ENCODE results near the gene TNFRSF13B. TPM values are rescaled to one million over a fixed set of nuclear protein-coding genes. Genes with fewer than 3 reads are reported as not detected.
"Not testable (repeated sequence)": the region's sequence is repeated elsewhere in the genome, so short reads cannot be mapped to it uniquely, and the experiment has no call there.

The TNFRSF13B gene
- total RNA-seq, 2 experiments from 2014 or later, result not detected

GRCh38 chr17:16969931-16970906 is 1.7 kb downstream of the TNFRSF13B start:
- Mint-ChIP-seq H3K27me3 (no peaks in the 10 kb centered on the region), H3K4me1 (no peaks in the 10 kb centered on the region), H3K36me3 (ENCODE audit: low read depth) (no peaks in the 10 kb centered on the region), H3K4me3 (no peak overlapping the region), H3K9me3 (ENCODE audit: low read depth) (no peaks in the 10 kb centered on the region), H3K27ac (no peak overlapping the region)
- no peak for ATAC-seq
- ChIA-PET CTCF (interaction anchor here (1.6 kb wide), 1 partner anchor 12 kb away, joined by 3 read pairs; no protein-coding TSS in a partner anchor), POLR2A (no interaction called here)
- DNase-seq, result no peak
- intact Hi-C loops (cut with DNase I, micrococcal nuclease), result no loop called here

- H3K9me3 Mint-ChIP-seq (ENCODE audit: low read depth), result no peaks in the 10 kb centered on the region
- CTCF ChIA-PET, result interaction anchor here (1.1 to 1.6 kb wide), 2 partner anchors 11 to 23 kb away, joined by 3 to 5 read pairs; no protein-coding TSS in a partner anchor
Measured at GRCh38 chr17:16968786-16969185, 3.1 kb downstream of the TNFRSF13B start.

GRCh38 chr17:16962804-16963203 is 9.1 kb downstream of the TNFRSF13B start:
- CTCF ChIA-PET, result no interaction called here
- H3K27me3 Mint-ChIP-seq, result peaks cover 3% of the 10 kb centered on the region
- POLR2A ChIA-PET, result no interaction called here
- no peaks in the 10 kb centered on the region for H3K36me3 Mint-ChIP-seq (ENCODE audit: low read depth)
- H3K9me3 Mint-ChIP-seq (ENCODE audit: low read depth), result no peaks in the 10 kb centered on the region
- intact Hi-C loops (cut with DNase I, micrococcal nuclease), result no loop called here
- DNase-seq (no peak), ATAC-seq (no peak)
- no peak overlapping the region for H3K27ac Mint-ChIP-seq
- H3K4me3 Mint-ChIP-seq, result no peak overlapping the region
- H3K4me1 Mint-ChIP-seq, result no peaks in the 10 kb centered on the region

More at GRCh38 chr17:16968786-16969185, 3.1 kb downstream of the TNFRSF13B start:
- POLR2A ChIA-PET, result no interaction called here
- Mint-ChIP-seq H3K27ac (no peak overlapping the region), H3K27me3 (no peaks in the 10 kb centered on the region), H3K4me3 (no peak overlapping the region), H3K4me1 (no peaks in the 10 kb centered on the region), H3K36me3 (ENCODE audit: low read depth) (no peaks in the 10 kb centered on the region)
- DNase-seq (no peak), ATAC-seq (no peak)
- intact Hi-C loops (cut with DNase I, micrococcal nuclease), result no loop called here

- Mint-ChIP-seq H3K27ac (no peak overlapping the region), H3K36me3 (ENCODE audit: low read depth) (no peaks in the 10 kb centered on the region), H3K4me3 (no peak overlapping the region), H3K27me3 (peaks cover 3% of the 10 kb centered on the region), H3K4me1 (no peaks in the 10 kb centered on the region), H3K9me3 (ENCODE audit: low read depth) (no peaks in the 10 kb centered on the region)
- intact Hi-C loops (cut with DNase I, micrococcal nuclease), result no loop called here
- no peak for ATAC-seq
- DNase-seq, result no peak
- ChIA-PET CTCF (interaction anchor here (1.0 kb wide), 1 partner anchor 12 kb away, joined by 3 read pairs; no protein-coding TSS in a partner anchor), POLR2A (no interaction called here)
Measured at GRCh38 chr17:16961792-16962191, 10.1 kb downstream of the TNFRSF13B start.

- H3K27me3 Mint-ChIP-seq; H3K27ac Mint-ChIP-seq; CTCF ChIA-PET; H3K36me3 Mint-ChIP-seq (ENCODE audit: low read depth); intact Hi-C loops (cut with DNase I, micrococcal nuclease); POLR2A ChIA-PET; H3K9me3 Mint-ChIP-seq (ENCODE audit: low read depth); DNase-seq; H3K4me1 Mint-ChIP-seq; H3K4me3 Mint-ChIP-seq; ATAC-seq: not testable (repeated sequence)
Measured at GRCh38 chr17:16961022-16961421, 10.9 kb downstream of the TNFRSF13B start.

GRCh38 chr17:16955011-16955410 is 16.9 kb downstream of the TNFRSF13B start:
- H3K4me1 Mint-ChIP-seq; H3K36me3 Mint-ChIP-seq (ENCODE audit: low read depth); H3K4me3 Mint-ChIP-seq; DNase-seq; H3K9me3 Mint-ChIP-seq (ENCODE audit: low read depth); CTCF ChIA-PET; H3K27ac Mint-ChIP-seq; POLR2A ChIA-PET; ATAC-seq; intact Hi-C loops (cut with DNase I, micrococcal nuclease): not testable (repeated sequence)
- H3K27me3 Mint-ChIP-seq, result peaks cover 19% of the 10 kb centered on the region

GRCh38 chr17:16954521-16954920 is 17.4 kb downstream of the TNFRSF13B start:
- Mint-ChIP-seq H3K27me3 (peaks cover 19% of the 10 kb centered on the region), H3K4me3 (no peak overlapping the region), H3K36me3 (ENCODE audit: low read depth) (no peaks in the 10 kb centered on the region), H3K9me3 (ENCODE audit: low read depth) (peaks cover 2% of the 10 kb centered on the region), H3K4me1 (no peaks in the 10 kb centered on the region), H3K27ac (no peak overlapping the region)
- ChIA-PET POLR2A (no interaction called here), CTCF (no interaction called here)
- intact Hi-C loops (cut with DNase I, micrococcal nuclease), result no loop called here
- DNase-seq (no peak), ATAC-seq (no peak)

GRCh38 chr17:16953841-16954240 is 18.1 kb downstream of the TNFRSF13B start:
- Mint-ChIP-seq H3K4me3 (no peak overlapping the region), H3K27me3 (peaks cover 19% of the 10 kb centered on the region), H3K27ac (no peak overlapping the region), H3K36me3 (ENCODE audit: low read depth) (peaks cover 2% of the 10 kb centered on the region), H3K4me1 (no peaks in the 10 kb centered on the region), H3K9me3 (ENCODE audit: low read depth) (peaks cover 6% of the 10 kb centered on the region)
- CTCF ChIA-PET, result no interaction called here
- POLR2A ChIA-PET, result interaction anchor here (0.7 kb wide), 1 partner anchor 1148 kb away, joined by 3 read pairs; no protein-coding TSS in a partner anchor
- intact Hi-C loops (cut with DNase I, micrococcal nuclease), result no loop called here
- ATAC-seq, result no peak
- DNase-seq, result no peak

GRCh38 chr17:16953347-16953746 is 18.6 kb downstream of the TNFRSF13B start:
- Mint-ChIP-seq H3K27me3 (peaks cover 19% of the 10 kb centered on the region), H3K4me3 (no peak overlapping the region), H3K9me3 (ENCODE audit: low read depth) (peaks cover 11% of the 10 kb centered on the region), H3K36me3 (ENCODE audit: low read depth) (peaks cover 2% of the 10 kb centered on the region), H3K27ac (no peak overlapping the region), H3K4me1 (no peaks in the 10 kb centered on the region)
- ChIA-PET POLR2A (no interaction called here), CTCF (no interaction called here)
- ATAC-seq (no peak), DNase-seq (no peak)
- intact Hi-C loops (cut with DNase I, micrococcal nuclease), result no loop called here

- Mint-ChIP-seq H3K27ac (no peak overlapping the region), H3K4me1 (no peaks in the 10 kb centered on the region), H3K4me3 (no peak overlapping the region), H3K36me3 (ENCODE audit: low read depth) (peaks cover 2% of the 10 kb centered on the region), H3K27me3 (peaks cover 19% of the 10 kb centered on the region), H3K9me3 (ENCODE audit: low read depth) (peaks cover 11% of the 10 kb centered on the region)
- intact Hi-C loops (cut with DNase I, micrococcal nuclease), result no loop called here
- DNase-seq (no peak), ATAC-seq (no peak)
- CTCF ChIA-PET, result no interaction called here
- POLR2A ChIA-PET, result no interaction called here
Measured at GRCh38 chr17:16952401-16952800, 19.5 kb downstream of the TNFRSF13B start.

GRCh38 chr17:16950488-16950887 is 21.4 kb downstream of the TNFRSF13B start:
- ChIA-PET CTCF (no interaction called here), POLR2A (no interaction called here)
- DNase-seq (no peak), ATAC-seq (no peak)
- H3K4me1 Mint-ChIP-seq, result no peaks in the 10 kb centered on the region
- no peak overlapping the region for H3K4me3 Mint-ChIP-seq
- peaks cover 13% of the 10 kb centered on the region for H3K27me3 Mint-ChIP-seq
- intact Hi-C loops (cut with DNase I, micrococcal nuclease), result no loop called here
- H3K36me3 Mint-ChIP-seq (ENCODE audit: low read depth), result peaks cover 2% of the 10 kb centered on the region
- H3K9me3 Mint-ChIP-seq (ENCODE audit: low read depth), result peaks cover 9% of the 10 kb centered on the region
- H3K27ac Mint-ChIP-seq, result no peak overlapping the region
